Lower leg skin (tissue), 3 donors: ENCODE data around the gene PRKCQ.

Source experiments
- POLR2A ChIP-seq, 2 donors: fragments of 450-650 bp; IDR thresholded peaks; one replicate each; pipeline ENCODE4 v1.6.1; 2016 to 2017; ENCODE audit warnings: antibody characterized with exemption in 2 of 2, mild to moderate bottlenecking in 1 of 2, moderate library complexity in 1 of 2
- TF ChIP-seq, protein P1 (sequence below), 3 donors: fragments of 450-650 bp; IDR thresholded peaks; one replicate each; pipeline ENCODE4 v1.5.1; 2016; ENCODE audit warnings: antibody characterized with exemption in 3 of 3, mild to moderate bottlenecking in 3 of 3, moderate library complexity in 2 of 3

DNA sequence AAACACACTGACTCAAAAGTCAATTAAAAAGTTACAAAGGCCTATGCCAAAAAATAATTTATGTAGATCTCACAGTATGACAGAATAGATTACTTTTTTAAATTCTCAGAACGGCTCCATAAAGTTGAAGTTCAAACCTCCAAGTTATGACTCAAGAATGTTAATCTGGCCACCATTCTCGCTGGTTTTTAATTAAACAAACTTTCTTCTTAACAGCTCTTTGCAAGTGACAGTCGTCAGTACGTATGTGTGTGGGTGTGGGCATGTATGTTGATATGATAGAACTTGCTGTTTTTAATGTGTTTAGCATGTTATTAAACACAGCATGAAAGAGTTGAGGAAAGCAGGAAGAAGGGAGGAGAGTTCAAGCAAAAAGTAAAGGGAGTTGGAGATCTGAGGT is 18.5 kb downstream of the PRKCQ start:
- TF ChIP-seq POLR2A (IDR thresholded peaks at IDR 0.05), result no peak
- TF ChIP-seq, protein P1, sequence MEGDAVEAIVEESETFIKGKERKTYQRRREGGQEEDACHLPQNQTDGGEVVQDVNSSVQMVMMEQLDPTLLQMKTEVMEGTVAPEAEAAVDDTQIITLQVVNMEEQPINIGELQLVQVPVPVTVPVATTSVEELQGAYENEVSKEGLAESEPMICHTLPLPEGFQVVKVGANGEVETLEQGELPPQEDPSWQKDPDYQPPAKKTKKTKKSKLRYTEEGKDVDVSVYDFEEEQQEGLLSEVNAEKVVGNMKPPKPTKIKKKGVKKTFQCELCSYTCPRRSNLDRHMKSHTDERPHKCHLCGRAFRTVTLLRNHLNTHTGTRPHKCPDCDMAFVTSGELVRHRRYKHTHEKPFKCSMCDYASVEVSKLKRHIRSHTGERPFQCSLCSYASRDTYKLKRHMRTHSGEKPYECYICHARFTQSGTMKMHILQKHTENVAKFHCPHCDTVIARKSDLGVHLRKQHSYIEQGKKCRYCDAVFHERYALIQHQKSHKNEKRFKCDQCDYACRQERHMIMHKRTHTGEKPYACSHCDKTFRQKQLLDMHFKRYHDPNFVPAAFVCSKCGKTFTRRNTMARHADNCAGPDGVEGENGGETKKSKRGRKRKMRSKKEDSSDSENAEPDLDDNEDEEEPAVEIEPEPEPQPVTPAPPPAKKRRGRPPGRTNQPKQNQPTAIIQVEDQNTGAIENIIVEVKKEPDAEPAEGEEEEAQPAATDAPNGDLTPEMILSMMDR (IDR thresholded peaks at IDR 0.05), result no peak
